NCI-H1048 (cell line): ENCODE measurements around the gene NPHP3.
"Not testable (repeated sequence)": the region's sequence is repeated elsewhere in the genome, so short reads cannot be mapped to it uniquely, and the experiment has no call there.

ENCODE experiments used
- DNase-seq: peaks from one replicate; lab custom pipeline; 2025; lab: John Stamatoyannopoulos, UW

Gene NPHP3

DNA sequence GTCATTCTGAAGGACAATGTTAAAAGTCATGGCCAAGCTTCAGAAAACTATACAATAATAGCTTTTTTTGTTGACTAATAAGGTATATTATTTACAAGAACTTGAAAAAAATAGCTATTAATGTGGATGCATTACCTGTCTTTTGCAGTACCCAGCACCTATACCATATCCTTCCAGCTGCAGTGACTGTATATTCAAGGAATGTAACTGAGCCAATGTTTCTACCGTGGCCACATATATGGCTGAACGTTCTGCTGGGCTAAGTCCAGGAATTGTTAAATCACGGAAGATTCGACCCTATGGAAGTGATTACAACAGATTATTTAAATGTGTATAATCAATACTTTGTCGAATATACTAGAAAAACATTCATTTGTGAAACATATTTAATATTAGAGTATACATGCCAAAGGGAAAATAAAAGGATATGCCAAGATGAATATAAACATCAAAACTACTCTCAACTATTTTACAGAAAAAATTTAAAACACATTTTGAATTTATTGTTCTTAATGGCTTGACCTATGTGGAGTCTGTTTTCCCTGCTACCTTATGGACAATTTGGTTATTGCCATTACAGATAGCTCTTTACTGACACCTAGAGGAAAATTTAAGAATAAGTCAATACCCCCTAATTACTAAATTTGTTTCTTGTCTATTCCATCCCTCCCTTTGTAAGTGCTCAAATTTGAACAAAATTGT is 80.2 kb downstream of the NPHP3 start:
- DNase-seq = peak; percentile 29

DNA sequence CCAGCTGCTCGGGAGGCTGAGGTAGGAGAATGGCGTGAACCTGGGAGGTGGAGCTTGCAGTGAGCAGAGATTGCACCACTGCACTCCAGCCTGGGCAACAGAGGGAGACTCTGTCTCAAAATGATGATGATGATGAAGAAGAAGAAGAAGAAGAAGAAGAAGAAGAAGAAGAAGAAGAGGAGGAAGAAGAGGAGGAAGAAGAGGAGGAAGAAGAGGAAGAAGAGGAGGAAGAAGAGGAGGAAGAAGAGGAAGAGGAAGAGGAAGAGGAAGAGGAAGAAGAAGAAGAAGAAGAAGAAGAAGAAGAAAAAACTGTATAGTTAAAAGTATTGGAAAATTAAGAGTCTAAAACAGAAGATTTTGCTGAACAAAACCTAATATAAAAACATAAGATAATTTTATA is 80.8 kb downstream of the NPHP3 start:
- not testable (repeated sequence) for DNase-seq

GRCh38 chr3:132638706-132639105 is 83.5 kb downstream of the NPHP3 start:
- no peak for DNase-seq

- DNase-seq = no peak
Measured at GRCh38 chr3:132637590-132637989, 84.6 kb downstream of the NPHP3 start.

- DNase-seq = no peak
Measured at GRCh38 chr3:132635052-132635451, 87.2 kb downstream of the NPHP3 start.
